Activated T-cell treated with anti-CD3 and anti-CD28 coated beads, Interleukin-2, amount 50 U/mL, for 72 hours (primary cell): ENCODE results near the gene TFAP2A. TPM values are rescaled to one million over a fixed set of nuclear protein-coding genes. Genes with fewer than 3 reads are reported as not detected.
A peak's percentile ranks its signal among the peaks of the same experiment; 100 is the strongest.

Experiments
- ATAC-seq, 2 donors: fragments of 150-1000 bp; cut with Tn5 transposase; replicated peaks in 1 of 2; 2 replicates each; pipeline ENCODE4 v1.10.0; 2021; ENCODE audit warnings: moderate library complexity in 2 of 2, mild to moderate bottlenecking in 1 of 2
- DNase-seq, 2 donors: peaks; one replicate each; pipeline ENCODE4 v3.0.0; 2021 to 2022; ENCODE audit warnings: mixed read lengths in 1 of 2
- H3K27ac Mint-ChIP-seq: one replicate; pipeline ENCODE4 v1.8.0; 2022; ENCODE audit warnings: mild to moderate bottlenecking, moderate library complexity, mixed read lengths
- H3K27me3 Mint-ChIP-seq: one replicate; pipeline ENCODE4 v1.8.0; 2022; ENCODE audit warnings: low read depth, mixed read lengths
- H3K36me3 Mint-ChIP-seq, 2 donors: one replicate each; pipeline ENCODE4 v1.8.0; 2022; ENCODE audit warnings: mixed read lengths in 2 of 2, mild to moderate bottlenecking in 1 of 2; ENCODE audit not compliant: insufficient read depth in 2 of 2
- H3K4me1 Mint-ChIP-seq: one replicate; pipeline ENCODE4 v1.8.0; 2022; ENCODE audit warnings: low read depth, mixed read lengths
- H3K4me3 Mint-ChIP-seq, 2 donors: one replicate each; pipeline ENCODE4 v1.8.0; 2022; ENCODE audit warnings: mild to moderate bottlenecking in 2 of 2, mixed read lengths in 2 of 2, moderate library complexity in 2 of 2
- H3K9me3 Mint-ChIP-seq, 2 donors: one replicate each; pipeline ENCODE4 v1.8.0; 2022; ENCODE audit warnings: mixed read lengths in 2 of 2
- total RNA-seq, 2 donors: library from RNA; stranded (reverse); gene quantifications; one replicate each; pipeline ENCODE4 v1.2.3, GENCODE V29; 2022

The TFAP2A gene
- total RNA-seq, 2 donors from 2014 or later, result 0.35 to 0.36 TPM

GRCh38 chr6:10421921-10422736, 7.3 kb upstream of the TFAP2A start:
- H3K27ac Mint-ChIP-seq, result no peak overlapping the region
- H3K36me3 Mint-ChIP-seq, result peaks cover 3 to 6% of the 10 kb centered on the region in 2 donors
- H3K4me1 Mint-ChIP-seq, result peaks cover 42% of the 10 kb centered on the region
- DNase-seq, result no peak
- ATAC-seq, result no peak
- no peak overlapping the region for H3K4me3 Mint-ChIP-seq
- peaks cover 89% of the 10 kb centered on the region for H3K27me3 Mint-ChIP-seq
- no peaks in the 10 kb centered on the region for H3K9me3 Mint-ChIP-seq

- H3K4me1 Mint-ChIP-seq, result peaks cover 40% of the 10 kb centered on the region
- no peaks in the 10 kb centered on the region for H3K9me3 Mint-ChIP-seq
- peaks cover 3 to 8% of the 10 kb centered on the region in 2 donors for H3K36me3 Mint-ChIP-seq
- peaks cover 96% of the 10 kb centered on the region for H3K27me3 Mint-ChIP-seq
- no peak for DNase-seq
- no peak for ATAC-seq
- no peak overlapping the region for H3K27ac Mint-ChIP-seq
- H3K4me3 Mint-ChIP-seq, result no peak overlapping the region
These were observed 6.5 kb upstream of the TFAP2A start for GRCh38 chr6:10421158-10421920.

DNA sequence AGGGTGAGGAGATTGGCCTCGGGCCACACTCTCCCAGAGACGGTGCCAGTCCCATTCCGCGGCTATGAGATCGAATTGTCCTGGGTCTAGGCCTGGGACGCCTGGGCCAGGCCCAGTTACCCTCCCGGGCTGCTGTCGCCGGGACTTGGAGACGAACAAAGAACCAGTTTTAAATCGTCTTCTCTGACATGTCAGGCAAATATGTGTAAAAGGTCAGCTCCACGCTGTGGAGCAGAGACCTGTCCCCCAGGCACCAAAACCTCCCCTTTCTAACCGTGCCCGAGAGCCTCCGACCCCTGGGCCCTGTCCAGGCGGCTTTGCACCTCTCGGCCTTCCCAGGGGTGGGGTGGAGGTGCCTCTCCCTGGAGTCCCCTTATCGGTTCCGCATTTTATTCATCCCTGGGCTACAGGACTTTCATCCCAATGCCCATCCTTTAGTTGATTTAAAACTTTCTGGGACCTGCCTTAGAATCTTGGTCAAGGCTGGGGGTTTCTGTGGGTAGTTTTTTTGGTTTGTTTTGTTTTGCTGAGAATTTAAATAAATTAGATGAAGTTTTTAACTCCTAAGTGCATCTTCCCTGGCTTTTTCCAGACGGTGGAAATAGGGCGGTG, 5.8 kb upstream of the TFAP2A start:
- ATAC-seq (no peak), DNase-seq (no peak)
- Mint-ChIP-seq H3K36me3 (peaks cover 3 to 8% of the 10 kb centered on the region in 2 donors), H3K4me1 (peaks cover 41% of the 10 kb centered on the region), H3K27ac (no peak overlapping the region), H3K9me3 (no peaks in the 10 kb centered on the region), H3K27me3 (peaks cover 100% of the 10 kb centered on the region), H3K4me3 (no peak overlapping the region)

DNA sequence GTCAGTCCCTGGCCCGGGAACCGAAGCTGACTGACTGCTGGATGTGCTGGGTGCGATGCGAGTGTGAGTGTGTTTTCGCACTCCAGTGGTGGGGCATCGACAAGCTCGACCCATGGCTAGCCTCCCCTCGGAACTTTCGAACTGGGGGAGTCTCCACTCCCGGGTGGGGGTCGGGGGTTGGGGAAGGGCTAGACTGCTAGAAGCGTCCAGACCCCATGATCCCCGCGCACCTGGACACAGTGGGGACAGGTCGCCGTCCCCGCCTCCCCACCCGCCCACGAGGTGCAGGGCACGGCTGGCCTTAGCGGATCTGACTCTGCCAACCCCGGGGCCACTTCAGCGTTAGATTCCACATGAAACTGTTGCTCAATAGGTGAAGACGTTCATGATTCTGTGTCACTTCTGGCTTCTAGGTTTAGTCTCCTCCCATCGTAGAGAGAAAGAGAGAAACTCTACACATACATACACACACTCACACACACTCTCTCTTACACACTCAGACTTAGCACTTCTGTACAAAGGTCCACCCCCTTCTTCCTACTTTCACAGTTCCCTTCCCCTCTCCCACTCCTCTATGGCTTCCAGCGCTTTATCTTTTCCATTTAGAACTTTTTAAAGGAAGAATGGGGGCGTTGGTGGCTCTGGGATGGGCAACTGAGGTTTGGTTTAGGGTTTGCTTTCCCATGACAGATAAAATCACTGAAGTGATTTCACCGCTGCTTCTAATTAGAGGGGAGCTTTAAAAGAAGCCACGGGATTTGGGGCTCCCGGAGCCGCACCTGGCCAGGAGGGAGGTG, 5.1 kb upstream of the TFAP2A start:
- peaks cover 45% of the 10 kb centered on the region for H3K4me1 Mint-ChIP-seq
- H3K4me3 Mint-ChIP-seq, result peak overlapping the region; percentile 1 to 30
- H3K27ac Mint-ChIP-seq, result no peak overlapping the region
- DNase-seq (no peak), ATAC-seq (peak; percentile 30 to 43)
- peaks cover 100% of the 10 kb centered on the region for H3K27me3 Mint-ChIP-seq
- H3K9me3 Mint-ChIP-seq, result no peaks in the 10 kb centered on the region
- H3K36me3 Mint-ChIP-seq, result peaks cover 6 to 10% of the 10 kb centered on the region in 2 donors

DNA sequence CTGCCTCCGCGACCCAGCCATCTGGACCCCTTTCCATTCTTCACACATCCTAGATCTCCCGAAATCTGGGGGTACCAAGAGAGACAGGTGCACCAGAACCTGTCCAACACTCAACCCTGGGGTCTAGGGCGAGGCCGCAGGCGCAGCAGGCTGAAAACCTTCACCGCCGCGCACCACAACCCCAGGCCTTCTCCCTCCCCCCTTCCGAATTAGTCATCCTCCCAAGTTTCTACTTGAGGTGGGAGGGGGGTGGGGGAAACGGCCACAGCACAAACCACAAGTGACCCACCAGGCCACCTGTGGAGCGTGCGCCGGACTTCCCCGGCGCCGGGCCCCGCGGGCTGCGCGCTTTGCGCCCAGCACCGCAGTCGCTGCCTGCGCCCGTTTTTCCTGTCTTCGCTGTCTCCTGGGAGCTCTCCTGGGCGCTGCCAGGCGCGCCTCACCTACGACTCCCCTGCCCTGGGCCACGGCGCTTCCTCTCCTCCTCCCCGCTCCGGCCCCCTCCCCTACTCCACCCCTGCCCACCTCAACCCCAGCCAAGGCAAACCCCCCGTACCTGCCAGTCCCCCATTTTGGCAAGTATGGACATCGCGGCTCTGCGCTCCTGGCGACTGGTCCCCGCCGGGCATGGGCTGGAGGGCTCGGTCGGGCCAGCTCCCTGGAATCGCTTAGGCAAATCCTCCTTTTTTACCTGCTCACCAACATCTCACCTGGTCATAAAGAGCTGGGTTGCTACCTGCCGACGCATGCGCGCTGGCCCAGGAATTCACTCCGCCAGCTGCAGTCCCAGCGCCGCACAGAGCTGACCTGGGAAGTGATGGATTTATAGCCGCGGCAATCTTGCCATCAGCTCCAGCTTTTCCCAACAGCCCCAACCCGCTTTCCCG, 4.2 kb upstream of the TFAP2A start:
- H3K4me3 Mint-ChIP-seq, result peak overlapping the region; percentile 31 to 34
- peaks cover 51% of the 10 kb centered on the region for H3K4me1 Mint-ChIP-seq
- peak in 1 of 2 donors; percentile 38 for ATAC-seq
- no peaks in the 10 kb centered on the region for H3K9me3 Mint-ChIP-seq
- H3K36me3 Mint-ChIP-seq, result peaks cover 7 to 13% of the 10 kb centered on the region in 2 donors
- peaks cover 100% of the 10 kb centered on the region for H3K27me3 Mint-ChIP-seq
- DNase-seq, result no peak
- no peak overlapping the region for H3K27ac Mint-ChIP-seq

DNA sequence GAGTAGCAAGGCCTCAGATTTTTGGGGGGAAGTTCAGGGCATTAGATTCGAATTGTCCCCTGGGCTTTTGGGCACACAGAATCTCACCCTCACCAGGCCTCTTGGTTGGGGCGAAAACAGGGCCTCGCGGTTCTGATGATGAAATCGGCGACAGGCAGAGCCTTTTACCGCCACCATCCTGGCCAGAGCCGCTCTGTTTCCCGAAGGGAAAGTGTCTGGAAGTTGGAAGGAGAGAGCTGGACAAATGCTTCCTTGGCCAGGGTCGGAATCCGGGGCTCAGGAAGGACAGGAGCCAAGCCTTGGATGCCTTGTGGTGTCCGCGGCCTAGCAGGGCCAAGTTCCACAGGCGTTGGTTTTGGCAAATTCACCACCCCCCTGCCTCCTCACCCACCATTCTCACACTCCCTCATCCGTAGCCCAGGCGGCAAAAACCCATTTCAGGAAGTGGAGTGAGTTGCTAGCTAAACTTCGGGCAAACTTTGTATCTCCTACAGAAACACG, 3.5 kb upstream of the TFAP2A start:
- H3K4me1 Mint-ChIP-seq, result peaks cover 58% of the 10 kb centered on the region
- H3K27me3 Mint-ChIP-seq, result peaks cover 100% of the 10 kb centered on the region
- H3K9me3 Mint-ChIP-seq, result no peaks in the 10 kb centered on the region
- H3K27ac Mint-ChIP-seq, result no peak overlapping the region
- peak overlapping the region in 1 of 2 donors; percentile 9 for H3K4me3 Mint-ChIP-seq
- ATAC-seq (no peak), DNase-seq (no peak)
- peaks cover 12 to 13% of the 10 kb centered on the region in 2 donors for H3K36me3 Mint-ChIP-seq

- no peaks in the 10 kb centered on the region for H3K9me3 Mint-ChIP-seq
- peak overlapping the region; percentile 33 for H3K27ac Mint-ChIP-seq
- peaks cover 61% of the 10 kb centered on the region for H3K4me1 Mint-ChIP-seq
- peak overlapping the region in 1 of 2 donors; percentile 78 for H3K4me3 Mint-ChIP-seq
- H3K27me3 Mint-ChIP-seq, result peaks cover 99% of the 10 kb centered on the region
- peaks cover 13 to 16% of the 10 kb centered on the region in 2 donors for H3K36me3 Mint-ChIP-seq
- DNase-seq, result no peak
- ATAC-seq, result no peak
These were observed 2.8 kb upstream of the TFAP2A start for GRCh38 chr6:10417681-10418104.

- H3K4me3 Mint-ChIP-seq, result peak overlapping the region; percentile 63 to 78
- H3K27me3 Mint-ChIP-seq, result peaks cover 97% of the 10 kb centered on the region
- ATAC-seq (no peak), DNase-seq (no peak)
- no peak overlapping the region for H3K27ac Mint-ChIP-seq
- H3K4me1 Mint-ChIP-seq, result peaks cover 59% of the 10 kb centered on the region
- H3K36me3 Mint-ChIP-seq, result peaks cover 14 to 18% of the 10 kb centered on the region in 2 donors
- no peaks in the 10 kb centered on the region for H3K9me3 Mint-ChIP-seq
These were observed 2.2 kb upstream of the TFAP2A start for GRCh38 chr6:10416863-10417641.

DNA sequence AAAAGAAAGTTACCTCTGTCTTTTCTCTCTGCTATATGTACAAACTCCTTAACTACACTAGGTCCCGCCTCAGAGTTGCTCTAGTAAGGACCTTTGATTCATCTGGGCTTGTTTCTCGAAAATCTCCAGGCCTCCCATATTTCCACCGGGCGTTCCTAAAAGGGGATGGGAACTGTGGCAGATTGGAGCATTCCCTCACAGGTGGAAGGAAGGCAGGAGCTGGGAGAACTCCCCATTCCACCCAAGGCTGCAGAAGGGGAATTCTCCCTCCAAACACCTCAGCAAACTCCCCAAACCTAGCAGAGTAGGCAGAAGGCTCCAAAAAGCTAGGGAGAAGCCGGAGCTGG, 1.6 kb upstream of the TFAP2A start:
- Mint-ChIP-seq H3K27me3 (peaks cover 97% of the 10 kb centered on the region), H3K36me3 (peaks cover 20 to 22% of the 10 kb centered on the region in 2 donors), H3K4me1 (peaks cover 61% of the 10 kb centered on the region), H3K4me3 (no peak overlapping the region), H3K9me3 (no peaks in the 10 kb centered on the region), H3K27ac (no peak overlapping the region)
- ATAC-seq, result no peak
- DNase-seq, result no peak

DNA sequence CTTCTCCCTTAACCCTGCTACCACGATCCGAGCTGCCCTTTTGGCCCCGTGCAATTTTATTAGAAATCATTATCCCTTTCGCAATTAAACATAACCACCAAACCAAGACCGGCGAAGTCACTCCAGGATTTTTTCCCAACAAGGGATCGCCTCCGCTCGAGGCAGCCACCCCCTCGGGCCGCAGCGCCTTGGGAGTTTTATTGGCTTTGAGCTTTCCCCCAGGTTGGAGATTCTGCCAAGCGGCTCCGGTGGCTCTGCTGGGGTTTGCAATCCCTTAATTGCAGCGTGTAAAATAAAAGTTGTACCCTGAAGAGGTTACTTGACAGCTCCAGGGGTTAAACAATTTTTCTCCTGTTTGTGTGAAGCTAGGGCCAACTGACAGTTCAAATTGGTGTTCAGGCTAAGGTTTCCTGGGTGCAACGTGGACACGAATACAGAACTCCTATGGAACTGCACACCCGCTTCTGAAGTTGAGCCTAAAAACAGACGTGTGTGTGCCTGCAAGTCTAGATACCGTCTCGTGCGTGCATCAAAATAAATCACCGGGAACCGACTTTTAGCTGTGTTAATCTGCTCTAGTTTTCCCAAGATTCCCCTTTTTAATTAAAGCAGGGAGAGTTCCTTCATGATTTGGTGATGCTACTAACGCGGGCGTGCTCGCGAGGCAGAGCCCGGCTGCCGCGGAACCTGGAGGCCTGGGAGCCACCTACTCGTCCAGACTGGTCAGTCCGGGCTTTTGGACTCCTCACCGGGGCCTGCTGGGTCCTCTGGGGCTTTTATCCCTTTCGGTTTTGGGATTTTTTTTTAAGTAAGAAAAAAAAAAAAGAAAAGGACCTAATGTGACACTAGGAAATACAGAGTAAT, 975 bp upstream of the TFAP2A start:
- ATAC-seq (no peak), DNase-seq (no peak)
- H3K9me3 Mint-ChIP-seq, result no peaks in the 10 kb centered on the region
- peaks cover 21 to 24% of the 10 kb centered on the region in 2 donors for H3K36me3 Mint-ChIP-seq
- H3K4me1 Mint-ChIP-seq, result peaks cover 67% of the 10 kb centered on the region
- H3K27ac Mint-ChIP-seq, result peak overlapping the region; percentile 84
- H3K4me3 Mint-ChIP-seq, result peak overlapping the region; percentile 5 to 62
- peaks cover 97% of the 10 kb centered on the region for H3K27me3 Mint-ChIP-seq
